COLO668 (cell line): ENCODE data around the gene ADAD1.

Source experiments
- DNase-seq: peaks from one replicate; lab custom pipeline; 2025; ENCODE audit not compliant: unreplicated experiment; lab: John Stamatoyannopoulos, UW

Gene ADAD1

DNA sequence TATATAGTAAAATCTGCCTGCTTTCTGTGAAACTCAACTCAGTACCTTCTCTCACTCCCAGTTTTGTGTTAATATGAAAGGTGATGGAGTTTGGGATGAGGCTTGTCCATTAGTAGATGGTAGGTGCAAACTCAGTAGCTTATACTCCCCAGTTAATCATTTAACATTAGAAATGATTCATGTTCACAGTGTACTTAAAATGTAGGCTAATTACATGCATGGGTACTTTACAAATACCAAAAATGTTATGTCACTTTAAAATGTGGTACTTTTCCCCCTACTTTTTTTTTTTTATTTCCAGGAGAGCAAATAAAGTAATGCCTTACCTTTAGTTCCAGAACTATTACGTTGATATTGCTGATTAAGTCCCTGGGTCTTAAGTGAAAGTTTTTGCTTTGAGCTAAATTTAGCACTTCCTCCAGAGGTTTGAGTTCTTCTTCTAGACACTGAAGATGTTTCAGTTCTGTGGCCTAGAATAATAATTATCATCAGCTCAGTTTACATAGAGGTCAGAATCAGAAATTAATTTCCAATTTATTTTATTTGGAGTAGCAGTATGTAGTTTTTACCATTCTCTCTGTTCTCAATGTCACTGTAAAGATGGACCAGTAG, 74.7 kb downstream of the ADAD1 start:
- DNase-seq = no peak

DNA sequence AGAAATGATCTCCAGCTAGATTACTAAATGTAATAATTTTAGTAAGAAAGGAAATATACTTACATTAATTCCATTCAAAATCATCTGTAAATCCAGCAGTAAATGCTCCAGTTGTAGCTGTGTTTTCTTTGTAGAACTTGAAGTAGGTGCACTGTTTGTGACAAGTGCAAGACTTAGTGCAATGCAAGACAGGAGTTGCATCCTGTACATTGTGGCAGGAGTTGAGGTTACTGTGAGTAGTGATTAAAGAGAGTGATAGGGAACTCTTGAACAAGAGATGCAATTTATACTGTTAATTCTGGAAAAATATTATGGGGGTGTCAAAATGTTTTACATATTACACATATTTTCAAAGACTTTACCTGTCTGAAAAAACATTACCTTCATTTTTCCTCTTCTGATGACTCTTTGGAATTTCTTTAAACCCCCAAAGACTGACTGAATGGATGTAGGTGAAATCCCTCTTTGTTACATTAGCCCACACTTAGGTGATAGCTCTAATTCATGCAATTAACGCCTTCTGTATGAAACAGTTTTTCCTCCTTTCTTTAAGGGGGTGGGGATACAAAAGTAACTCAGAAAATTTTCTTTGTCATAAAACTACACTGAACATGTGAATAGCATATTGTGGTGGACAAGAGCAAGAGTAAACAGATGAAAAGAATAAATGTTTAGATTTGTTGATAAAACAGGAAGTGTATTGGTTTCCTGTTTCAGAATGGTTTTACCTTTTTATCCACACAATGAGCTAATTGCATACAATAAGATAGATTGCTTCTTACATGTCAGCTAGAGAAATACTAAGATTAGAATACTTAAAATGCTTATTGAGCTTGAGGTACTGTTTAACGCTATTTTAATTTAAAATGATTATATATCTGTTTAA, 77.7 kb downstream of the ADAD1 start, which contains the start of gene IL2:
TSS of gene IL2 (minus strand) at position 495 of the 886 bp plus-strand sequence. CDS start at position 210, 285 bp downstream.
- no peak for DNase-seq

DNA sequence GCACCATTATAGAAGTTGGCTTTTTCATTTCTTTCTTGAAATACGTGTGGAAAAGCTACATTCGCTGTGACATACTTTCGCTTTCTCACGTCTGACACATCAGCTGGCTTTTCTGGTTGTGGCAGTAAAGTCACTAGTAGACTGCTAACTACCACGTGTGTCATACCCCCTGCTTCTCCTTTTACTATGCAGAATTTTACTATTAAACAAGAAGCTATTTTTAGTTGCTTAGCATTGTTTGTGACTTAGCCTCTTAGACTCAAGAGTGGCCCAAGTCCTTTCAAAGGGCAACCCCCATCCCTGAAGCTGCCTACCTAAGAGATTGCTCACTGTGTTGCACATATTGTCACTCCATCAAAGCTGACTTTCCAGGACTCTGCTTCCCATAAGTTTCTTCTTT, 79.8 kb downstream of the ADAD1 start:
- no peak for DNase-seq

DNA sequence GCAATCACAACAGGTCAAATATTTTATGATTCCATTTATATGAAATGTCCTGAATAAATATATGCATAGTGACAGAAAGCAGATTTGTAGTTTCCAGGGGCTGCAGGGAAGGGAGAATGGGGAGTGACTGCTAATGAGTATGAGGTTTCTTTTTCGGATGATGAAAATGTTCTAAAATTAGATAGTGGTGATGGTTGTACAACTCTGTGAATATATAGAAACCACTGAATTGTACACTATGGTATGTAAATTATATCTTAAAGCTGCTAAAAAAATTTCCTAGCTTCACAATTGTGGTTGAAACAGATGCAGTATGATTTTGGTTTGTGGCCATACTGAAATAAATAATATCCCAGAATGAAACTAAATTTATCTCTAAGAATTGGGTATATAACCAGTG, 90.6 kb downstream of the ADAD1 start:
- DNase-seq = no peak

DNA sequence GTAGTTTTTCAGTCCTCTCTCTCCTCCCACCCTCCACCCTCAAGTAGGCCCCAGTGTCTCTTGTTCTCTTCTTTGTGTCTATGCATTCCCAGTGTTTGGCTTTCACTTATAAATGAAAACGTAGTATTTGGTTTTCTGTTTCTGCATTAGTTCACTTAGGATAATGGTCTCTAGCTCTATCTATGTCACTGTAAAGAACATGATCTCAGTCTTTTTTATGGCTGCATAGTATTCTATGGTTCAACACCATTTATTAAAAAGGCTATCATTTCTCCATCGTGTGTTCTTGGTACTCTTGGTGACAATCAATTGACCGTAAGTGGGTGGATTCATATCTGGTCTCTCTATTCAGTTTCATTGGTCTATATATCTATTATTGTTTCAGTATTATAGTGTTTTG, 96.4 kb downstream of the ADAD1 start:
- no peak for DNase-seq

DNA sequence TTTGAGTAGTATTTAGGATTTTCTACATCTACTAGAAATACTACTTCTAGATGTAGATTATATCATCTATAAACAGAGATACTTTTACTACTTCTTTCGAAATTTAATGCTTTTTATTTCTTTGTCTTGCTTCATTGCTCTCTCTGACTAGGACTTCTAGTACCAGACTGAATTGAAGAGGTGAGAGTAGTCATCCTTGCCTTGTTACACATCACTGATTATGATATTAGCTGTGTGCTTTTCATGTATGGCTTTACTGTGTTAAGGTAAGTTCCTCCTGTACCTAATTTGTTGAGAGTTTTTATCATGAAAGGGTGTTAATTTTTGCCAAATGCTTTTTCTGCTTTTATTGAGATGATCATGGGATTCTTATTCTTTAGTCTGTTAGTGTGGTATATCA, 97.3 kb downstream of the ADAD1 start:
- no peak for DNase-seq

DNA sequence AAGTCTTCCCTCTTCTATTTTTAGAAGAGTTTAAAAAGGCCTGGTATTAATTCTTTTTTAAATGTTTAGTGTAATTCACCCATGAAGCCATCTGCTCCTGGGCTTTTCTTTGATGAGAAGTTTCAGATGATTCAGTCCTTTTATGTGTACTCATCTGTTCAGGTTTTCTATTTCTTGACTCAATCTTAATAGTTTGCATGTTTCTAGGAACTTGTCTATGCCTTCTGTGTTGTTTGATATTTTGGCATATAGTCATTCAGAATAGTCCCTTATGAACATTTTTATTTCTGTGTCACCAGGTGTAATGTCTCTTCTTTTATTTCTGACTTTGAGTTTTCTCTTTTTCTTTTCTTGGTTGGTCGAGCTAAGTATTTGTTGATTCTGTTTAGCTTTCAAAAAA, 97.9 kb downstream of the ADAD1 start:
- no peak for DNase-seq
